Fibroblast of lung (primary cell): ENCODE results near the gene BTNL9. TPM values are rescaled to one million over a fixed set of nuclear protein-coding genes. Genes with fewer than 3 reads are reported as not detected.

Source experiments
- DNase-seq, 2 donors: peaks; one replicate each; pipeline versions ENCODE4 v3.0.0 to v3.0.0-alpha.2; 2010; ENCODE audit warnings: low read depth in 2 of 2
- H2AFZ ChIP-seq: 2 replicates; pipeline ENCODE4 v1.5.1; 2012; ENCODE audit warnings: low read length, control low read depth, inconsistent platforms
- H3K27ac ChIP-seq: 2 replicates; pipeline ENCODE4 v1.5.1; 2011; ENCODE audit warnings: low read length, control low read depth; ENCODE audit not compliant: insufficient read depth
- H3K27me3 ChIP-seq: 2 replicates; pipeline ENCODE4 v1.5.1; 2011; ENCODE audit warnings: mild to moderate bottlenecking, low read length; ENCODE audit not compliant: control insufficient read depth, insufficient read depth
- H3K36me3 ChIP-seq: 2 replicates; pipeline ENCODE4 v1.5.1; 2011; ENCODE audit warnings: low read length; ENCODE audit not compliant: control insufficient read depth, insufficient read depth
- H3K4me1 ChIP-seq: 2 replicates; pipeline ENCODE4 v1.5.1; 2011; ENCODE audit warnings: low read length; ENCODE audit not compliant: control insufficient read depth, insufficient read depth; ENCODE audit errors: extremely low read depth
- H3K4me2 ChIP-seq: 2 replicates; pipeline ENCODE4 v1.5.1; 2011; ENCODE audit warnings: low read length, control low read depth; ENCODE audit not compliant: insufficient read depth; ENCODE audit errors: extremely low read depth
- H3K4me3 ChIP-seq, 4 experiments: fragments of 200-600 bp in 1 of 4; sonication (generic) in 1 of 4; replicated peaks in 1 of 4; 2 replicates each; pipeline ENCODE4 v1.5.1; 2011 to 2016; ENCODE audit warnings: low read length in 4 of 4, low read depth in 3 of 4, mild to moderate bottlenecking in 3 of 4, control low read depth in 2 of 4, inconsistent platforms in 1 of 4, mixed read lengths in 1 of 4; ENCODE audit not compliant: insufficient read depth in 1 of 4; ENCODE audit errors: control extremely low read depth in 1 of 4
- H3K79me2 ChIP-seq: 2 replicates; pipeline ENCODE4 v1.5.1; 2012; ENCODE audit warnings: mild to moderate bottlenecking, low read length, inconsistent platforms; ENCODE audit not compliant: control insufficient read depth, insufficient read depth
- H3K9ac ChIP-seq: 2 replicates; pipeline ENCODE4 v1.5.1; 2011; ENCODE audit warnings: mild to moderate bottlenecking, low read length, control low read depth; ENCODE audit not compliant: insufficient read depth
- H3K9me3 ChIP-seq: 2 replicates; pipeline ENCODE4 v1.5.1; 2012; ENCODE audit warnings: low read depth, low read length; ENCODE audit not compliant: control insufficient read depth, insufficient read depth
- H4K20me1 ChIP-seq: 2 replicates; pipeline ENCODE4 v1.5.1; 2011; ENCODE audit warnings: low read length; ENCODE audit not compliant: control insufficient read depth, insufficient read depth; ENCODE audit errors: extremely low read depth
- CTCF ChIP-seq, 2 donors: IDR thresholded peaks in 1 of 2; conservative IDR thresholded peaks in 1 of 2; 1 replicate in 1 of 2; 2 replicates in 1 of 2; pipeline ENCODE4 v1.5.1; 2011 to 2012; ENCODE audit warnings: low read length in 2 of 2, control low read depth in 1 of 2, inconsistent platforms in 1 of 2, low read depth in 1 of 2, mild to moderate bottlenecking in 1 of 2
- EZH2 ChIP-seq: IDR thresholded peaks from 2 replicates; pipeline ENCODE4 v1.5.1; 2012; ENCODE audit warnings: low read length, control low read depth, mild to moderate bottlenecking; ENCODE audit errors: missing control alignments
- polyA plus RNA-seq, 2 donors: library from polyadenylated mRNA; depleted of rRNA in 1 of 2; stranded (reverse) in 1 of 2; unstranded in 1 of 2; fragments of >200 nt; gene quantifications; 2 replicates each; pipeline ENCODE4 v1.2.1, GENCODE V29; 2011 to 2012; ENCODE audit warnings: missing spikeins in 1 of 2
- total RNA-seq: library from RNA; depleted of rRNA; stranded (reverse); fragments of >200 nt; gene quantifications from 2 replicates; pipeline ENCODE4 v1.2.1, GENCODE V29; 2014

The BTNL9 gene
- total and polyA plus RNA-seq, 2 donors (not counting 1 experiment from before 2014, with no cell fraction given): not detected

GRCh38 chr5:181069767-181070491, 29.9 kb downstream of the BTNL9 start:
- Histone ChIP-seq H3K9me3 (no peaks in the 10 kb centered on the region), H2AFZ (no peak overlapping the region), H4K20me1 (no peaks in the 10 kb centered on the region), H3K4me1 (no peaks in the 10 kb centered on the region), H3K79me2 (no peaks in the 10 kb centered on the region), H3K4me3 (no peak overlapping the region), H3K27me3 (no peaks in the 10 kb centered on the region), H3K4me2 (no peak overlapping the region), H3K9ac (no peak overlapping the region), H3K36me3 (no peaks in the 10 kb centered on the region), H3K27ac (no peak overlapping the region)
- no peak for DNase-seq
- TF ChIP-seq EZH2 (no peak), CTCF (conservative IDR thresholded peaks at IDR 0.05 in 1 of 2, IDR thresholded peaks at IDR 0.05 in 1 of 2; ENCODE audit: low read depth in 1 of 2, low read length in 2 of 2) (no peak)

GRCh38 chr5:181070523-181070922, 30.5 kb downstream of the BTNL9 start:
- Histone ChIP-seq H3K9me3 (no peaks in the 10 kb centered on the region), H3K36me3 (no peaks in the 10 kb centered on the region), H3K9ac (no peak overlapping the region), H3K4me2 (no peak overlapping the region), H3K27me3 (no peaks in the 10 kb centered on the region), H3K27ac (no peak overlapping the region), H2AFZ (no peak overlapping the region), H4K20me1 (no peaks in the 10 kb centered on the region), H3K4me3 (no peak overlapping the region), H3K4me1 (no peaks in the 10 kb centered on the region), H3K79me2 (no peaks in the 10 kb centered on the region)
- TF ChIP-seq CTCF (conservative IDR thresholded peaks at IDR 0.05 in 1 of 2, IDR thresholded peaks at IDR 0.05 in 1 of 2; ENCODE audit: low read depth in 1 of 2, low read length in 2 of 2): no peak
- DNase-seq: no peak

- Histone ChIP-seq H3K4me1 (no peaks in the 10 kb centered on the region), H3K27ac (no peak overlapping the region), H3K9ac (no peak overlapping the region), H3K36me3 (no peaks in the 10 kb centered on the region), H3K27me3 (no peaks in the 10 kb centered on the region), H4K20me1 (no peaks in the 10 kb centered on the region), H3K79me2 (no peaks in the 10 kb centered on the region), H3K9me3 (no peaks in the 10 kb centered on the region), H2AFZ (no peak overlapping the region), H3K4me2 (no peak overlapping the region), H3K4me3 (no peak overlapping the region)
- DNase-seq: no peak
- no peak for TF ChIP-seq CTCF (conservative IDR thresholded peaks at IDR 0.05 in 1 of 2, IDR thresholded peaks at IDR 0.05 in 1 of 2; ENCODE audit: low read depth in 1 of 2, low read length in 2 of 2)
- TF ChIP-seq EZH2: no peak
These were observed 31.2 kb downstream of the BTNL9 start for GRCh38 chr5:181071257-181071656.
